ENCODE data around the gene BACE1. TPM values are rescaled to one million over a fixed set of nuclear protein-coding genes. Genes with fewer than 3 reads are reported as not detected.

The BACE1 gene
- total and polyA plus RNA-seq, 9 donors = 12.6 to 99.7 (median 30.7) TPM

- intact Hi-C loops (cut with DNase I) = loop anchor here in 2 of 4 donors (2.0 to 10.0 kb wide), 2 partner anchors 79 to 81 kb away; partner anchors contain the start of genes PCSK7 (in 2 of the 2) and RNF214 (in 2 of the 2)
- peak in 1 of 5 donors; percentile 34 for DNase-seq
- TF ChIP-seq CTCF (IDR thresholded peaks at IDR 0.05) (no peak), POLR2A (IDR thresholded peaks at IDR 0.05) (no peak), EP300 (IDR thresholded peaks at IDR 0.05) (no peak)
- WGBS, 3 donors = 52 to 66% (median 54%) methylated on average over 14 of the region's 14 CpGs
- no peaks in the 10 kb centered on the region for H3K27me3 ChIP-seq
- peaks cover 10% of the 10 kb centered on the region for H3K4me1 ChIP-seq (ENCODE audit: insufficient read depth)
- no peak overlapping the region for H3K4me3 ChIP-seq
- H3K27ac ChIP-seq = no peak overlapping the region
- H3K36me3 ChIP-seq = no peaks in the 10 kb centered on the region
- H3K9me3 ChIP-seq = no peaks in the 10 kb centered on the region
These were observed 2.0 kb downstream of the BACE1 start for GRCh38 chr11:117313828-117314768.

GRCh38 chr11:117313091-117313490 lies 3.0 kb downstream of the BACE1 start:
- no peak overlapping the region for H3K4me3 ChIP-seq
- H3K36me3 ChIP-seq = no peaks in the 10 kb centered on the region
- no peaks in the 10 kb centered on the region for H3K9me3 ChIP-seq
- H3K27ac ChIP-seq = no peak overlapping the region
- DNase-seq = peak in 1 of 5 donors; percentile 11
- TF ChIP-seq EP300 (IDR thresholded peaks at IDR 0.05) (no peak), POLR2A (IDR thresholded peaks at IDR 0.05) (no peak), CTCF (IDR thresholded peaks at IDR 0.05) (no peak)
- 81 to 85% (median 85%) methylated on average over 5 of the region's 5 CpGs for WGBS, 3 donors
- peaks cover 10% of the 10 kb centered on the region for H3K4me1 ChIP-seq (ENCODE audit: insufficient read depth)
- intact Hi-C loops (cut with DNase I) = loop anchor here in 1 of 4 donors (10.0 kb wide), 1 partner anchor 78 kb away; the partner anchor contains the start of genes PCSK7 and RNF214
- no peaks in the 10 kb centered on the region for H3K27me3 ChIP-seq

GRCh38 chr11:117309310-117309709 lies 6.7 kb downstream of the BACE1 start:
- WGBS, 3 donors = 92 to 95% (median 92%) methylated on average over 7 of the region's 7 CpGs
- H3K4me1 ChIP-seq (ENCODE audit: insufficient read depth) = no peaks in the 10 kb centered on the region
- DNase-seq = no peak
- no peaks in the 10 kb centered on the region for H3K9me3 ChIP-seq
- no peak overlapping the region for H3K27ac ChIP-seq
- H3K36me3 ChIP-seq = no peaks in the 10 kb centered on the region
- intact Hi-C loops (cut with DNase I) = no loop called here
- no peak overlapping the region for H3K4me3 ChIP-seq
- no peaks in the 10 kb centered on the region for H3K27me3 ChIP-seq
- no peak for TF ChIP-seq POLR2A (IDR thresholded peaks at IDR 0.05)
- no peak for TF ChIP-seq EP300 (IDR thresholded peaks at IDR 0.05)
- no peak for TF ChIP-seq CTCF (IDR thresholded peaks at IDR 0.05)

GRCh38 chr11:117305145-117305544 lies 10.9 kb downstream of the BACE1 start:
- Histone ChIP-seq H3K27ac (no peak overlapping the region), H3K36me3 (no peaks in the 10 kb centered on the region), H3K4me1 (ENCODE audit: insufficient read depth) (peaks cover 9% of the 10 kb centered on the region), H3K4me3 (no peak overlapping the region), H3K27me3 (no peaks in the 10 kb centered on the region), H3K9me3 (no peaks in the 10 kb centered on the region)
- 88 to 89% (median 88%) methylated on average over 3 of the region's 3 CpGs for WGBS, 3 donors
- TF ChIP-seq POLR2A (IDR thresholded peaks at IDR 0.05) = no peak
- no peak for TF ChIP-seq CTCF (IDR thresholded peaks at IDR 0.05)
- TF ChIP-seq EP300 (IDR thresholded peaks at IDR 0.05) = no peak
- peak in 1 of 5 donors; percentile 17 for DNase-seq
- intact Hi-C loops (cut with DNase I) = no loop called here
